BE2C (cell line): Measurements from ENCODE around the gene ZNF264. TPM values are rescaled to one million over a fixed set of nuclear protein-coding genes. Genes with fewer than 3 reads are reported as not detected.
A peak's percentile ranks its signal among the peaks of the same experiment; 100 is the strongest.

Source experiments
- DNase-seq: peaks from one replicate; pipeline ENCODE4 v3.0.0-alpha.2; 2020
- H3K27me3 ChIP-seq: fragments of 250-450 bp; sonication (Bioruptor Pico); 2 replicates; pipeline ENCODE4 v1.5.1; 2020; ENCODE audit warnings: mild to moderate bottlenecking
- H3K36me3 ChIP-seq: fragments of 250-450 bp; sonication (Bioruptor Pico); 2 replicates; pipeline ENCODE4 v1.5.1; 2020; ENCODE audit warnings: mild to moderate bottlenecking
- H3K4me1 ChIP-seq: fragments of 250-450 bp; sonication (Bioruptor Pico); 2 replicates; pipeline ENCODE4 v1.5.1; 2020
- H3K4me3 ChIP-seq: 2 replicates; pipeline ENCODE4 v1.5.1; 2011; ENCODE audit warnings: low read depth, low read length
- H3K9me3 ChIP-seq: fragments of 250-450 bp; sonication (Bioruptor Pico); 2 replicates; pipeline ENCODE4 v1.5.1; 2020
- CTCF ChIP-seq: IDR thresholded peaks from 2 replicates; pipeline ENCODE4 v1.5.1; 2012; ENCODE audit warnings: mild to moderate bottlenecking, low read depth, low read length
- polyA plus RNA-seq: library from polyadenylated mRNA; unstranded; fragments of >200 nt; gene quantifications from one replicate; pipeline ENCODE4 v1.2.1, GENCODE V29; 2012; ENCODE audit warnings: low read depth, missing spikeins; ENCODE audit not compliant: insufficient read length, insufficient read depth

Gene ZNF264
- polyA plus RNA-seq = 7.3 TPM

GRCh38 chr19:57191141-57192076, at the start of gene ZNF264:
TSS of gene ZNF264 (plus strand) at chr19:57191500. CDS start at chr19:57191914, 414 bp downstream.
- no peak for TF ChIP-seq CTCF
- Histone ChIP-seq H3K4me1 (peaks cover 3% of the 10 kb centered on the region; the same call in 1 of the 2 replicates), H3K27me3 (no peaks in the 10 kb centered on the region), H3K4me3 (peak within 1 kb of the TSS; percentile 85), H3K36me3 (peaks cover 39% of the 10 kb centered on the region), H3K9me3 (peaks cover 3% of the 10 kb centered on the region)
- DNase-seq = peak; percentile 91

GRCh38 chr19:57141699-57142098, 49.6 kb upstream of the ZNF264 start:
- Histone ChIP-seq H3K9me3 (no peaks in the 10 kb centered on the region), H3K36me3 (no peaks in the 10 kb centered on the region), H3K27me3 (no peaks in the 10 kb centered on the region), H3K4me3 (no peak overlapping the region), H3K4me1 (no peaks in the 10 kb centered on the region)
- DNase-seq = no peak
- TF ChIP-seq CTCF = no peak

GRCh38 chr19:57152921-57153320, 38.4 kb upstream of the ZNF264 start:
- no peaks in the 10 kb centered on the region for H3K27me3 ChIP-seq
- H3K9me3 ChIP-seq = no peaks in the 10 kb centered on the region

GRCh38 chr19:57161985-57162539, 29.2 kb upstream of the ZNF264 start:
- no peak for TF ChIP-seq CTCF
- no peaks in the 10 kb centered on the region for H3K4me1 ChIP-seq
- H3K36me3 ChIP-seq = no peaks in the 10 kb centered on the region
- no peak for DNase-seq
- no peak overlapping the region for H3K4me3 ChIP-seq
- no peaks in the 10 kb centered on the region for H3K27me3 ChIP-seq
- no peaks in the 10 kb centered on the region for H3K9me3 ChIP-seq

More at GRCh38 chr19:57152921-57153320, 38.4 kb upstream of the ZNF264 start:
- no peak for TF ChIP-seq CTCF
- H3K4me3 ChIP-seq = no peak overlapping the region
- no peaks in the 10 kb centered on the region for H3K4me1 ChIP-seq
- no peak for DNase-seq
- no peaks in the 10 kb centered on the region for H3K36me3 ChIP-seq

- no peak overlapping the region for H3K4me3 ChIP-seq
- H3K4me1 ChIP-seq = no peaks in the 10 kb centered on the region
- H3K9me3 ChIP-seq = no peaks in the 10 kb centered on the region
- no peaks in the 10 kb centered on the region for H3K36me3 ChIP-seq
- no peaks in the 10 kb centered on the region for H3K27me3 ChIP-seq
- no peak for DNase-seq
- TF ChIP-seq CTCF = no peak
These were observed 25.5 kb upstream of the ZNF264 start for GRCh38 chr19:57165846-57166245.

- Histone ChIP-seq H3K9me3 (no peaks in the 10 kb centered on the region), H3K4me1 (no peaks in the 10 kb centered on the region), H3K4me3 (no peak within 1 kb of the TSS), H3K27me3 (no peaks in the 10 kb centered on the region), H3K36me3 (no peaks in the 10 kb centered on the region)
- TF ChIP-seq CTCF = no peak
- DNase-seq = no peak
These were observed 23.9 kb upstream of the ZNF264 start, which contains the start of gene DUXA for GRCh38 chr19:57167385-57167784. TSS of gene DUXA (minus strand) at chr19:57167485. CDS start at chr19:57167443, 42 bp downstream.
